ENCODE results near the gene RASSF8. TPM values are rescaled to one million over a fixed set of nuclear protein-coding genes. Genes with fewer than 3 reads are reported as not detected.

The RASSF8 gene
- polyA plus RNA-seq, 3 donors = 0.08 to 0.39 TPM; not detected in 1

GRCh38 chr12:26102953-26103352, 144.5 kb downstream of the RASSF8 start:
- Histone ChIP-seq H3K9ac (ENCODE audit: insufficient read depth, low read length, poor library complexity, severe bottlenecking) (no peak overlapping the region), H3K4me2 (replicated peaks; ENCODE audit: extremely low read depth, low read length, poor library complexity, severe bottlenecking) (no peak overlapping the region), H3K79me2 (ENCODE audit: insufficient read depth, low read length) (no peaks in the 10 kb centered on the region), H3K27ac (ENCODE audit: low read depth in 1 of 2, low read length in 2 of 2) (no peak overlapping the region), H3K36me3 (replicated peaks in 1 of 2; ENCODE audit: control insufficient read depth in 1 of 2, insufficient read depth in 2 of 2, low read length in 2 of 2) (no peaks in the 10 kb centered on the region), H3K4me1 (ENCODE audit: control insufficient read depth in 1 of 2, insufficient read depth in 2 of 2, low read length in 2 of 2) (peaks cover 0 to 8% of the 10 kb centered on the region in 2 donors), H3K4me3 (replicated peaks in 1 of 3; ENCODE audit: low read depth in 2 of 3, low read length in 3 of 3) (no peak overlapping the region), H3K27me3 (ENCODE audit: control insufficient read depth in 2 of 2, insufficient read depth in 2 of 2, low read length in 2 of 2) (no peaks in the 10 kb centered on the region), H2AFZ (ENCODE audit: insufficient read depth, low read depth, low read length, poor library complexity, severe bottlenecking) (no peak overlapping the region), H4K20me1 (ENCODE audit: insufficient read depth, low read length) (no peaks in the 10 kb centered on the region), H3K9me3 (replicated peaks in 1 of 2; ENCODE audit: control insufficient read depth in 1 of 2, insufficient read depth in 1 of 2, low read length in 2 of 2) (no peaks in the 10 kb centered on the region)
- H3K9me3 Mint-ChIP-seq = no peaks in the 10 kb centered on the region
- no peak for DNase-seq
- H3K4me1 Mint-ChIP-seq = peaks cover 11% of the 10 kb centered on the region
- no peaks in the 10 kb centered on the region for H3K36me3 Mint-ChIP-seq
- H3K27ac Mint-ChIP-seq = no peak overlapping the region
- no peaks in the 10 kb centered on the region for H3K27me3 Mint-ChIP-seq (ENCODE audit: low read depth in 3 of 3)
- intact Hi-C loops (cut with micrococcal nuclease) = no loop called here
- no peak for TF ChIP-seq CTCF (IDR thresholded peaks at IDR 0.05)
- 81% methylated on average over 2 of the region's 5 CpGs for WGBS (ENCODE audit: insufficient coverage)
- no peak overlapping the region for H3K4me3 Mint-ChIP-seq

- Mint-ChIP-seq H3K27ac (no peak overlapping the region), H3K27me3 (ENCODE audit: low read depth in 3 of 3) (peaks cover 2% of the 10 kb centered on the region in 3 donors), H3K4me3 (no peak overlapping the region), H3K36me3 (no peaks in the 10 kb centered on the region), H3K9me3 (no peaks in the 10 kb centered on the region), H3K4me1 (peaks cover 11% of the 10 kb centered on the region)
- Histone ChIP-seq H3K27me3 (ENCODE audit: control insufficient read depth in 2 of 2, insufficient read depth in 2 of 2, low read length in 2 of 2) (no peaks in the 10 kb centered on the region), H3K4me2 (replicated peaks; ENCODE audit: extremely low read depth, low read length, poor library complexity, severe bottlenecking) (no peak overlapping the region), H3K9me3 (replicated peaks in 1 of 2; ENCODE audit: control insufficient read depth in 1 of 2, insufficient read depth in 1 of 2, low read length in 2 of 2) (no peaks in the 10 kb centered on the region), H3K4me1 (ENCODE audit: control insufficient read depth in 1 of 2, insufficient read depth in 2 of 2, low read length in 2 of 2) (peaks cover 0 to 2% of the 10 kb centered on the region in 2 donors), H3K27ac (ENCODE audit: low read depth in 1 of 2, low read length in 2 of 2) (no peak overlapping the region), H3K4me3 (replicated peaks in 1 of 3; ENCODE audit: low read depth in 2 of 3, low read length in 3 of 3) (no peak overlapping the region), H3K9ac (ENCODE audit: insufficient read depth, low read length, poor library complexity, severe bottlenecking) (no peak overlapping the region), H3K79me2 (ENCODE audit: insufficient read depth, low read length) (no peaks in the 10 kb centered on the region), H4K20me1 (ENCODE audit: insufficient read depth, low read length) (no peaks in the 10 kb centered on the region), H2AFZ (ENCODE audit: insufficient read depth, low read depth, low read length, poor library complexity, severe bottlenecking) (no peak overlapping the region), H3K36me3 (replicated peaks in 1 of 2; ENCODE audit: control insufficient read depth in 1 of 2, insufficient read depth in 2 of 2, low read length in 2 of 2) (no peaks in the 10 kb centered on the region)
- no peak for DNase-seq
- no peak for TF ChIP-seq CTCF (IDR thresholded peaks at IDR 0.05)
- intact Hi-C loops (cut with micrococcal nuclease) = no loop called here
- 62% methylated on average over 3 of the region's 4 CpGs for WGBS (ENCODE audit: insufficient coverage)
Measured at GRCh38 chr12:26106347-26106746, 147.9 kb downstream of the RASSF8 start.
